ENCODE results near the gene C4orf17. TPM values are rescaled to one million over a fixed set of nuclear protein-coding genes. Genes with fewer than 3 reads are reported as not detected.

C4orf17 gene
- total and polyA plus RNA-seq, 2 experiments from 2014 or later, result not detected

GRCh38 chr4:99490286-99490685, 20.5 kb upstream of the C4orf17 start:
- no peaks in the 10 kb centered on the region for H3K4me1 ChIP-seq (ENCODE audit: low read depth)
- H3K27ac ChIP-seq, result no peak overlapping the region
- DNase-seq (ENCODE audit: low read depth in 1 of 2, low spot score in 1 of 2), result no peak
- no peaks in the 10 kb centered on the region for H3K27me3 ChIP-seq
- H3K36me3 ChIP-seq, result no peaks in the 10 kb centered on the region
- H3K4me3 ChIP-seq, result no peak overlapping the region
- no peaks in the 10 kb centered on the region for H3K9me3 ChIP-seq (ENCODE audit: low read depth)
- TF ChIP-seq, protein P1, sequence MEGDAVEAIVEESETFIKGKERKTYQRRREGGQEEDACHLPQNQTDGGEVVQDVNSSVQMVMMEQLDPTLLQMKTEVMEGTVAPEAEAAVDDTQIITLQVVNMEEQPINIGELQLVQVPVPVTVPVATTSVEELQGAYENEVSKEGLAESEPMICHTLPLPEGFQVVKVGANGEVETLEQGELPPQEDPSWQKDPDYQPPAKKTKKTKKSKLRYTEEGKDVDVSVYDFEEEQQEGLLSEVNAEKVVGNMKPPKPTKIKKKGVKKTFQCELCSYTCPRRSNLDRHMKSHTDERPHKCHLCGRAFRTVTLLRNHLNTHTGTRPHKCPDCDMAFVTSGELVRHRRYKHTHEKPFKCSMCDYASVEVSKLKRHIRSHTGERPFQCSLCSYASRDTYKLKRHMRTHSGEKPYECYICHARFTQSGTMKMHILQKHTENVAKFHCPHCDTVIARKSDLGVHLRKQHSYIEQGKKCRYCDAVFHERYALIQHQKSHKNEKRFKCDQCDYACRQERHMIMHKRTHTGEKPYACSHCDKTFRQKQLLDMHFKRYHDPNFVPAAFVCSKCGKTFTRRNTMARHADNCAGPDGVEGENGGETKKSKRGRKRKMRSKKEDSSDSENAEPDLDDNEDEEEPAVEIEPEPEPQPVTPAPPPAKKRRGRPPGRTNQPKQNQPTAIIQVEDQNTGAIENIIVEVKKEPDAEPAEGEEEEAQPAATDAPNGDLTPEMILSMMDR (IDR thresholded peaks at IDR 0.05; ENCODE audit: low read depth, low read length), result no peak

DNA sequence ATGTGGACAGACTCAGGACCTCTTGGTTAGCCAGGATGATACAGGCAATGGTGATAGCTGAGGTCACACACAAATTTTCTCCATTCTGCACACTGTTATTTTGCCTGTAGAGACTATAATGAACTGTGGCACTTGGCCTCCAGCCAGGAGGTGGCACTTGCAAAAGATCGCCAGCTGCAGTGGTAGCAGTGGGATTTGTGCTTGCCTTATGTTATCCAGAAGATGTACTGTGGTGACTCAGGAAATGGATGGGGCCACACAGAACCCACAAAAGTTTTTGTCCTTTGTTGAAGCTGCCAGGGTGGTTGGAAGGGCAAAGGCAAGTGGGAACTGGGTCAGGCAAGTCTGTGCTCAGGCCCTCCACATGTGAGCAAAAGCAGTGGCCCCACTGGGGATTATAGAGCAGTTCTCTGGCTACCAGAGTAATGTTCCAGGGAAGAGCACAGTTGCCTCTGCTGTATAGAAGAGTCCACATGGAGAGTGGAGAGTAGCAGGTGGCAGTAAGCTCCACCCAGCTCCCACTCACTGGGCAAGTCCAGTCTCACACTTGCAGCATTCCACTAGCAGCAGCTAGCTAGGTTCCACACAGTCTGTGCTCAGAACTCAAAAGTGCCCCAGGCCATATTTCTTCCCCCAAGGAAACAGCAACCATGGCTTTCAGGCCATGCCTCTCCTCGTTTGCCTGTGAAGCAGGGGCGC, 5.9 kb upstream of the C4orf17 start:
- no peak for DNase-seq (ENCODE audit: low read depth in 1 of 2, low spot score in 1 of 2)
- Histone ChIP-seq H3K9me3 (ENCODE audit: low read depth) (no peaks in the 10 kb centered on the region), H3K36me3 (no peaks in the 10 kb centered on the region), H3K4me1 (ENCODE audit: low read depth) (no peaks in the 10 kb centered on the region), H3K4me3 (no peak overlapping the region), H3K27me3 (no peaks in the 10 kb centered on the region), H3K27ac (no peak overlapping the region)
- TF ChIP-seq, protein P1 (IDR thresholded peaks at IDR 0.05; ENCODE audit: low read depth, low read length), result no peak

GRCh38 chr4:99506781-99507180, 4.0 kb upstream of the C4orf17 start:
- no peak for DNase-seq (ENCODE audit: low read depth in 1 of 2, low spot score in 1 of 2)
- Histone ChIP-seq H3K4me1 (ENCODE audit: low read depth) (no peaks in the 10 kb centered on the region), H3K9me3 (ENCODE audit: low read depth) (no peaks in the 10 kb centered on the region), H3K27me3 (no peaks in the 10 kb centered on the region), H3K27ac (no peak overlapping the region), H3K4me3 (no peak overlapping the region), H3K36me3 (no peaks in the 10 kb centered on the region)
- TF ChIP-seq, protein P1 (IDR thresholded peaks at IDR 0.05; ENCODE audit: low read depth, low read length), result no peak

GRCh38 chr4:99507349-99507748, 3.5 kb upstream of the C4orf17 start:
- H3K36me3 ChIP-seq, result no peaks in the 10 kb centered on the region
- no peaks in the 10 kb centered on the region for H3K27me3 ChIP-seq
- H3K27ac ChIP-seq, result no peak overlapping the region
- H3K4me3 ChIP-seq, result no peak overlapping the region
- H3K4me1 ChIP-seq (ENCODE audit: low read depth), result no peaks in the 10 kb centered on the region
- TF ChIP-seq, protein P1 (IDR thresholded peaks at IDR 0.05; ENCODE audit: low read depth, low read length), result no peak
- no peak for DNase-seq (ENCODE audit: low read depth in 1 of 2, low spot score in 1 of 2)
- no peaks in the 10 kb centered on the region for H3K9me3 ChIP-seq (ENCODE audit: low read depth)

- TF ChIP-seq, protein P1 (IDR thresholded peaks at IDR 0.05; ENCODE audit: low read depth, low read length), result no peak
- no peaks in the 10 kb centered on the region for H3K4me1 ChIP-seq (ENCODE audit: low read depth)
- H3K27me3 ChIP-seq, result no peaks in the 10 kb centered on the region
- DNase-seq (ENCODE audit: low read depth in 1 of 2, low spot score in 1 of 2), result no peak
- H3K36me3 ChIP-seq, result no peaks in the 10 kb centered on the region
- no peaks in the 10 kb centered on the region for H3K9me3 ChIP-seq (ENCODE audit: low read depth)
- H3K27ac ChIP-seq, result no peak overlapping the region
- H3K4me3 ChIP-seq, result no peak overlapping the region
These were observed 3.1 kb upstream of the C4orf17 start for GRCh38 chr4:99507762-99508161.
